Measurements from ENCODE around the gene ADAMTS7. TPM values are rescaled to one million over a fixed set of nuclear protein-coding genes. Genes with fewer than 3 reads are reported as not detected.

Gene ADAMTS7
- total and polyA plus RNA-seq, 2 of the 4 experiments (the other 2 are of a cell fraction), result 1.4 to 12.6 TPM

DNA sequence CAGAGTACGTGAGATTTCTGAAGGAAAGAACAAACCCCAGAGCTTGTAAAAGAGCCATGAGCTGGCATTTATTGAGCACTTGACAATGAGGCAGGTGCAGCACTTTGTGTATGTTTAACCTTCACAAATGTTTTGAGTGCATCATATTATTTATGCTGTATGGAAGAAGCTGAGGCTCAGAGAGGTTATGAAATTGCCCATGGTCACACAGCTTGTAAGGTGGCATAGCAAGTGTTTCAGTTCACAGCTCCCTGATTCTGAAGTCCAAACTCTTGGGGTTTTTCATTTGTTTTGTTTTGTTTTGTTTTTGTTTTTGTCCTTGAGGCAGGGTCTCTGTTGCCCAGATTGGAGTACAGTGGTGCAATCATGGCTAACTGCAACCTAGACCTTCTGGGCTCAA lies 25.1 kb upstream of the ADAMTS7 start:
- Histone ChIP-seq H3K27me3 (ENCODE audit: control insufficient read depth, insufficient read depth, low read length) (peaks cover 3% of the 10 kb centered on the region; the same call in 1 of the 2 replicates), H4K8ac (ENCODE audit: low read depth in 2 of 2, low read length in 2 of 2) (no peak overlapping the region), H4K5ac (ENCODE audit: low read depth, low read length) (no peak overlapping the region), H3K14ac (replicated peaks; ENCODE audit: low read depth, low read length) (no peak overlapping the region), H3K56ac (ENCODE audit: extremely low read depth, insufficient read depth, low read length) (no peak overlapping the region), H2BK15ac (ENCODE audit: low read depth, low read length) (no peak overlapping the region), H2BK5ac (ENCODE audit: low read depth, low read length, poor library complexity, severe bottlenecking) (no peak overlapping the region), H3K36me3 (ENCODE audit: control insufficient read depth, insufficient read depth, low read length) (no peaks in the 10 kb centered on the region), H3K9me3 (ENCODE audit: control insufficient read depth, insufficient read depth, low read length) (no peaks in the 10 kb centered on the region), H3K23ac (ENCODE audit: low read depth, low read length) (no peak overlapping the region), H3K27ac (ENCODE audit: insufficient read depth, low read length) (no peak overlapping the region), H2BK20ac (ENCODE audit: low read depth, low read length) (no peak overlapping the region), H3K4me3 (ENCODE audit: insufficient read depth, low read depth, low read length) (no peak overlapping the region), H3K9me1 (ENCODE audit: insufficient read depth, low read length) (no peaks in the 10 kb centered on the region; the same call in 1 of the 2 replicates), H2AFZ (replicated peaks; ENCODE audit: low read length, poor library complexity) (no peak overlapping the region), H2BK120ac (ENCODE audit: low read depth, low read length) (no peak overlapping the region), H3K79me1 (ENCODE audit: low read depth in 1 of 2, low read length in 2 of 2) (no peaks in the 10 kb centered on the region), H2AK9ac (replicated peaks; ENCODE audit: low read depth, low read length, poor library complexity) (no peak overlapping the region), H4K20me1 (ENCODE audit: insufficient read depth, low read length) (no peaks in the 10 kb centered on the region), H3K9ac (ENCODE audit: low read depth, low read length) (no peak overlapping the region), H3K18ac (ENCODE audit: low read depth, low read length) (no peak overlapping the region), H2AK5ac (ENCODE audit: low read depth, low read length) (no peak overlapping the region), H3K4ac (ENCODE audit: low read depth, low read length) (no peak overlapping the region), H3K4me1 (ENCODE audit: control insufficient read depth, insufficient read depth, low read length) (peaks cover 5% of the 10 kb centered on the region; the same call in 1 of the 2 replicates), H3K4me2 (ENCODE audit: low read depth, low read length) (no peak overlapping the region), H4K91ac (ENCODE audit: insufficient read depth, low read depth, low read length) (no peak overlapping the region)
- dilution Hi-C loops (cut with HindIII; ENCODE audit: low sequenced_read_pairs, unreplicated experiment) (no loop called here), in situ Hi-C loops (cut with MboI; ENCODE audit: low sequenced_read_pairs) (no loop called here), intact Hi-C loops (cut with micrococcal nuclease) (no loop called here)
- ChIA-PET CTCF (no interaction called here), POLR2A (ENCODE audit: unreplicated experiment) (no interaction called here)
- no CpG with 5 or more reads among the region's 1 CpG for WGBS, 2 experiments (ENCODE audit: extremely low coverage in 2 of 2, insufficient read length in 1 of 2)
- no peak for ATAC-seq (ENCODE audit: low read depth)
- TF ChIP-seq MAFK (IDR thresholded peaks at IDR 0.05; ENCODE audit: low read depth, low read length), result no peak
- BruUV-seq (replicated peaks), result no TSS peak
- DNase-seq, result no peak

All from IMR-90 (cell line).